ENCODE measurements around the gene SLC35D2. TPM values are rescaled to one million over a fixed set of nuclear protein-coding genes. Genes with fewer than 3 reads are reported as not detected.

The SLC35D2 gene
- total and polyA plus RNA-seq, 2 donors = 5.0 to 21.5 TPM

- Histone ChIP-seq H3K4me1 (ENCODE audit: control insufficient read depth in 2 of 2, insufficient read depth in 2 of 2, low read length in 2 of 2) (no peaks in the 10 kb centered on the region), H3K4me3 (ENCODE audit: low read length in 2 of 2) (no peak overlapping the region), H3K27me3 (ENCODE audit: control insufficient read depth in 2 of 2, insufficient read depth in 1 of 2, low read length in 1 of 2) (peaks cover 0 to 11% of the 10 kb centered on the region in 2 donors), H3K9me3 (ENCODE audit: control insufficient read depth in 2 of 2, insufficient read depth in 1 of 2, low read length in 1 of 2) (no peaks in the 10 kb centered on the region), H3K27ac (ENCODE audit: low read depth in 1 of 2, low read length in 1 of 2) (no peak overlapping the region), H3K36me3 (ENCODE audit: control insufficient read depth in 2 of 2, insufficient read depth in 2 of 2, low read length in 1 of 2) (peaks cover 34 to 68% of the 10 kb centered on the region in 2 donors)
- WGBS = 98% methylated on average over 11 of the region's 11 CpGs
- DNase-seq (ENCODE audit: low read depth in 6 of 9, low spot score in 9 of 9) = no peak
These were observed 4.6 kb upstream of the SLC35D2 start for GRCh38 chr9:96388144-96388543.

GRCh38 chr9:96386157-96386556 is 2.6 kb upstream of the SLC35D2 start:
- no peaks in the 10 kb centered on the region for H3K9me3 ChIP-seq (ENCODE audit: control insufficient read depth in 2 of 2, insufficient read depth in 1 of 2, low read length in 1 of 2)
- no peak overlapping the region for H3K4me3 ChIP-seq (ENCODE audit: low read length in 2 of 2)
- H3K4me1 ChIP-seq (ENCODE audit: control insufficient read depth in 2 of 2, insufficient read depth in 2 of 2, low read length in 2 of 2) = peaks cover 0 to 5% of the 10 kb centered on the region in 2 donors
- H3K27ac ChIP-seq (ENCODE audit: low read depth in 1 of 2, low read length in 1 of 2) = no peak overlapping the region
- peaks cover 0 to 14% of the 10 kb centered on the region in 2 donors for H3K27me3 ChIP-seq (ENCODE audit: control insufficient read depth in 2 of 2, insufficient read depth in 1 of 2, low read length in 1 of 2)
- peaks cover 16 to 51% of the 10 kb centered on the region in 2 donors for H3K36me3 ChIP-seq (ENCODE audit: control insufficient read depth in 2 of 2, insufficient read depth in 2 of 2, low read length in 1 of 2)
- DNase-seq (ENCODE audit: low read depth in 6 of 9, low spot score in 9 of 9) = no peak

GRCh38 chr9:96382839-96383164 is 709 bp downstream of the SLC35D2 start:
- Histone ChIP-seq H3K4me1 (ENCODE audit: control insufficient read depth in 2 of 2, insufficient read depth in 2 of 2, low read length in 2 of 2) (peaks cover 0 to 5% of the 10 kb centered on the region in 2 donors), H3K27ac (ENCODE audit: low read depth in 1 of 2, low read length in 1 of 2) (no peak overlapping the region), H3K36me3 (ENCODE audit: control insufficient read depth in 2 of 2, insufficient read depth in 2 of 2, low read length in 1 of 2) (peaks cover 0 to 19% of the 10 kb centered on the region in 2 donors), H3K4me3 (ENCODE audit: low read length in 2 of 2) (peak overlapping the region; percentile 6 to 81), H3K9me3 (ENCODE audit: control insufficient read depth in 2 of 2, insufficient read depth in 1 of 2, low read length in 1 of 2) (no peaks in the 10 kb centered on the region), H3K27me3 (ENCODE audit: control insufficient read depth in 2 of 2, insufficient read depth in 1 of 2, low read length in 1 of 2) (peaks cover 0 to 14% of the 10 kb centered on the region in 2 donors)
- 71% methylated on average over 7 of the region's 7 CpGs for WGBS
- no peak for DNase-seq (ENCODE audit: low read depth in 6 of 9, low spot score in 9 of 9)

- no peak for DNase-seq (ENCODE audit: low read depth in 6 of 9, low spot score in 9 of 9)
- 96% methylated on average over 2 of the region's 2 CpGs for WGBS
- Histone ChIP-seq H3K4me1 (ENCODE audit: control insufficient read depth in 2 of 2, insufficient read depth in 2 of 2, low read length in 2 of 2) (peaks cover 0 to 5% of the 10 kb centered on the region in 2 donors), H3K27ac (ENCODE audit: low read depth in 1 of 2, low read length in 1 of 2) (no peak overlapping the region), H3K4me3 (ENCODE audit: low read length in 2 of 2) (no peak overlapping the region), H3K36me3 (ENCODE audit: control insufficient read depth in 2 of 2, insufficient read depth in 2 of 2, low read length in 1 of 2) (peaks cover 0 to 17% of the 10 kb centered on the region in 2 donors), H3K9me3 (ENCODE audit: control insufficient read depth in 2 of 2, insufficient read depth in 1 of 2, low read length in 1 of 2) (no peaks in the 10 kb centered on the region), H3K27me3 (ENCODE audit: control insufficient read depth in 2 of 2, insufficient read depth in 1 of 2, low read length in 1 of 2) (peaks cover 0 to 14% of the 10 kb centered on the region in 2 donors)
These were observed 1.3 kb downstream of the SLC35D2 start for GRCh38 chr9:96382175-96382574.

- Histone ChIP-seq H3K9me3 (ENCODE audit: control insufficient read depth in 2 of 2, insufficient read depth in 1 of 2, low read length in 1 of 2) (no peaks in the 10 kb centered on the region), H3K4me3 (ENCODE audit: low read length in 2 of 2) (no peak overlapping the region), H3K36me3 (ENCODE audit: control insufficient read depth in 2 of 2, insufficient read depth in 2 of 2, low read length in 1 of 2) (peaks cover 0 to 12% of the 10 kb centered on the region in 2 donors), H3K4me1 (ENCODE audit: control insufficient read depth in 2 of 2, insufficient read depth in 2 of 2, low read length in 2 of 2) (peaks cover 0 to 5% of the 10 kb centered on the region in 2 donors), H3K27ac (ENCODE audit: low read depth in 1 of 2, low read length in 1 of 2) (no peak overlapping the region), H3K27me3 (ENCODE audit: control insufficient read depth in 2 of 2, insufficient read depth in 1 of 2, low read length in 1 of 2) (peaks cover 0 to 14% of the 10 kb centered on the region in 2 donors)
- DNase-seq (ENCODE audit: low read depth in 6 of 9, low spot score in 9 of 9) = no peak
- WGBS = 98% methylated on average over 4 of the region's 4 CpGs
These were observed 1.8 kb downstream of the SLC35D2 start for GRCh38 chr9:96381696-96382095.

- H3K36me3 ChIP-seq (ENCODE audit: control insufficient read depth in 2 of 2, insufficient read depth in 2 of 2, low read length in 1 of 2) = peaks cover 0 to 9% of the 10 kb centered on the region in 2 donors
- no peak overlapping the region for H3K27ac ChIP-seq (ENCODE audit: low read depth in 1 of 2, low read length in 1 of 2)
- no peak overlapping the region for H3K4me3 ChIP-seq (ENCODE audit: low read length in 2 of 2)
- no peak for DNase-seq (ENCODE audit: low read depth in 6 of 9, low spot score in 9 of 9)
- peaks cover 0 to 14% of the 10 kb centered on the region in 2 donors for H3K27me3 ChIP-seq (ENCODE audit: control insufficient read depth in 2 of 2, insufficient read depth in 1 of 2, low read length in 1 of 2)
- peaks cover 0 to 5% of the 10 kb centered on the region in 2 donors for H3K4me1 ChIP-seq (ENCODE audit: control insufficient read depth in 2 of 2, insufficient read depth in 2 of 2, low read length in 2 of 2)
- no peaks in the 10 kb centered on the region for H3K9me3 ChIP-seq (ENCODE audit: control insufficient read depth in 2 of 2, insufficient read depth in 1 of 2, low read length in 1 of 2)
- WGBS = 84% methylated on average over 4 of the region's 4 CpGs
These were observed 2.4 kb downstream of the SLC35D2 start for GRCh38 chr9:96381125-96381524.

- no peak for DNase-seq (ENCODE audit: low read depth in 6 of 9, low spot score in 9 of 9)
- Histone ChIP-seq H3K4me3 (ENCODE audit: low read length in 2 of 2) (no peak overlapping the region), H3K36me3 (ENCODE audit: control insufficient read depth in 2 of 2, insufficient read depth in 2 of 2, low read length in 1 of 2) (no peaks in the 10 kb centered on the region), H3K27ac (ENCODE audit: low read depth in 1 of 2, low read length in 1 of 2) (no peak overlapping the region), H3K4me1 (ENCODE audit: control insufficient read depth in 2 of 2, insufficient read depth in 2 of 2, low read length in 2 of 2) (peaks cover 0 to 5% of the 10 kb centered on the region in 2 donors), H3K9me3 (ENCODE audit: control insufficient read depth in 2 of 2, insufficient read depth in 1 of 2, low read length in 1 of 2) (no peaks in the 10 kb centered on the region), H3K27me3 (ENCODE audit: control insufficient read depth in 2 of 2, insufficient read depth in 1 of 2, low read length in 1 of 2) (peaks cover 0 to 14% of the 10 kb centered on the region in 2 donors)
- 100% methylated on average over 2 of the region's 2 CpGs for WGBS
These were observed 4.0 kb downstream of the SLC35D2 start for GRCh38 chr9:96379461-96379860.

- no peak overlapping the region for H3K27ac ChIP-seq (ENCODE audit: low read depth in 1 of 2, low read length in 1 of 2)
- peaks cover 0 to 5% of the 10 kb centered on the region in 2 donors for H3K4me1 ChIP-seq (ENCODE audit: control insufficient read depth in 2 of 2, insufficient read depth in 2 of 2, low read length in 2 of 2)
- DNase-seq (ENCODE audit: low read depth in 6 of 9, low spot score in 9 of 9) = no peak
- 96% methylated on average over 3 of the region's 3 CpGs for WGBS
- H3K4me3 ChIP-seq (ENCODE audit: low read length in 2 of 2) = no peak overlapping the region
- H3K27me3 ChIP-seq (ENCODE audit: control insufficient read depth in 2 of 2, insufficient read depth in 1 of 2, low read length in 1 of 2) = peaks cover 0 to 4% of the 10 kb centered on the region in 2 donors
- no peaks in the 10 kb centered on the region for H3K36me3 ChIP-seq (ENCODE audit: control insufficient read depth in 2 of 2, insufficient read depth in 2 of 2, low read length in 1 of 2)
- no peaks in the 10 kb centered on the region for H3K9me3 ChIP-seq (ENCODE audit: control insufficient read depth in 2 of 2, insufficient read depth in 1 of 2, low read length in 1 of 2)
These were observed 5.3 kb downstream of the SLC35D2 start for GRCh38 chr9:96378187-96378586.

GRCh38 chr9:96376891-96377874 is 6.3 kb downstream of the SLC35D2 start:
- H3K4me3 ChIP-seq (ENCODE audit: low read length in 2 of 2) = no peak overlapping the region
- DNase-seq (ENCODE audit: low read depth in 6 of 9, low spot score in 9 of 9) = no peak
- H3K27ac ChIP-seq (ENCODE audit: low read depth in 1 of 2, low read length in 1 of 2) = no peak overlapping the region
- no peaks in the 10 kb centered on the region for H3K4me1 ChIP-seq (ENCODE audit: control insufficient read depth in 2 of 2, insufficient read depth in 2 of 2, low read length in 2 of 2)
- no peaks in the 10 kb centered on the region for H3K36me3 ChIP-seq (ENCODE audit: control insufficient read depth in 2 of 2, insufficient read depth in 2 of 2, low read length in 1 of 2)
- no peaks in the 10 kb centered on the region for H3K9me3 ChIP-seq (ENCODE audit: control insufficient read depth in 2 of 2, insufficient read depth in 1 of 2, low read length in 1 of 2)
- 98% methylated on average over 13 of the region's 13 CpGs for WGBS
- no peaks in the 10 kb centered on the region for H3K27me3 ChIP-seq (ENCODE audit: control insufficient read depth in 2 of 2, insufficient read depth in 1 of 2, low read length in 1 of 2)
